ENCODE data around the gene HPSE2. TPM values are rescaled to one million over a fixed set of nuclear protein-coding genes. Genes with fewer than 3 reads are reported as not detected.
"Not testable (repeated sequence)": the region's sequence is repeated elsewhere in the genome, so short reads cannot be mapped to it uniquely, and the experiment has no call there.

The HPSE2 gene
- total RNA-seq, 2 experiments from 2014 or later: not detected

- POLR2A ChIA-PET: no interaction called here
- H3K4me1 Mint-ChIP-seq (ENCODE audit: low read depth): no peaks in the 10 kb centered on the region
- no peaks in the 10 kb centered on the region for H3K9me3 Mint-ChIP-seq (ENCODE audit: insufficient read depth)
- DNase-seq: no peak
- no peak for ATAC-seq
- no peaks in the 10 kb centered on the region for H3K36me3 Mint-ChIP-seq (ENCODE audit: low read depth)
- no peak overlapping the region for H3K4me3 Mint-ChIP-seq
- CTCF ChIA-PET: interaction anchor here (0.9 kb wide), 1 partner anchor 12 kb away, joined by 3 read pairs; no protein-coding TSS in a partner anchor
- H3K27ac Mint-ChIP-seq: no peak overlapping the region
- no peaks in the 10 kb centered on the region for H3K27me3 Mint-ChIP-seq (ENCODE audit: low read depth)
Observed at GRCh38 chr10:98994030-98994429, 241.6 kb downstream of the HPSE2 start.

- H3K36me3 Mint-ChIP-seq (ENCODE audit: low read depth); H3K27ac Mint-ChIP-seq; DNase-seq; H3K4me3 Mint-ChIP-seq; H3K27me3 Mint-ChIP-seq (ENCODE audit: low read depth); POLR2A ChIA-PET; CTCF ChIA-PET; H3K9me3 Mint-ChIP-seq (ENCODE audit: insufficient read depth); ATAC-seq; H3K4me1 Mint-ChIP-seq (ENCODE audit: low read depth): not testable (repeated sequence)
Observed at GRCh38 chr10:98983751-98984150, 251.9 kb downstream of the HPSE2 start.

GRCh38 chr10:98980353-98980752 lies 255.3 kb downstream of the HPSE2 start:
- Mint-ChIP-seq H3K27ac (no peak overlapping the region), H3K36me3 (ENCODE audit: low read depth) (no peaks in the 10 kb centered on the region), H3K27me3 (ENCODE audit: low read depth) (no peaks in the 10 kb centered on the region), H3K4me1 (ENCODE audit: low read depth) (no peaks in the 10 kb centered on the region), H3K4me3 (no peak overlapping the region), H3K9me3 (ENCODE audit: insufficient read depth) (no peaks in the 10 kb centered on the region)
- ATAC-seq (no peak), DNase-seq (no peak)
- ChIA-PET CTCF (no interaction called here), POLR2A (no interaction called here)

GRCh38 chr10:98971464-98971863 lies 264.2 kb downstream of the HPSE2 start:
- Mint-ChIP-seq H3K36me3 (ENCODE audit: low read depth) (no peaks in the 10 kb centered on the region), H3K4me1 (ENCODE audit: low read depth) (no peaks in the 10 kb centered on the region), H3K4me3 (no peak overlapping the region), H3K27ac (no peak overlapping the region), H3K9me3 (ENCODE audit: insufficient read depth) (no peaks in the 10 kb centered on the region), H3K27me3 (ENCODE audit: low read depth) (no peaks in the 10 kb centered on the region)
- DNase-seq: no peak
- no peak for ATAC-seq
- POLR2A ChIA-PET: no interaction called here
- CTCF ChIA-PET: no interaction called here

- no peaks in the 10 kb centered on the region for H3K36me3 Mint-ChIP-seq (ENCODE audit: low read depth)
- no peaks in the 10 kb centered on the region for H3K27me3 Mint-ChIP-seq (ENCODE audit: low read depth)
- no peak overlapping the region for H3K4me3 Mint-ChIP-seq
- CTCF ChIA-PET: no interaction called here
- ATAC-seq (no peak), DNase-seq (no peak)
- H3K27ac Mint-ChIP-seq: no peak overlapping the region
- no peaks in the 10 kb centered on the region for H3K4me1 Mint-ChIP-seq (ENCODE audit: low read depth)
- H3K9me3 Mint-ChIP-seq (ENCODE audit: insufficient read depth): no peaks in the 10 kb centered on the region
- POLR2A ChIA-PET: no interaction called here
Observed at GRCh38 chr10:98967601-98968000, 268.1 kb downstream of the HPSE2 start.

GRCh38 chr10:98963608-98964007 lies 272.0 kb downstream of the HPSE2 start:
- no peak for DNase-seq
- POLR2A ChIA-PET: no interaction called here
- H3K9me3 Mint-ChIP-seq (ENCODE audit: insufficient read depth): no peaks in the 10 kb centered on the region
- H3K4me1 Mint-ChIP-seq (ENCODE audit: low read depth): no peaks in the 10 kb centered on the region
- H3K4me3 Mint-ChIP-seq: no peak overlapping the region
- no peak overlapping the region for H3K27ac Mint-ChIP-seq
- H3K36me3 Mint-ChIP-seq (ENCODE audit: low read depth): no peaks in the 10 kb centered on the region
- CTCF ChIA-PET: no interaction called here
- no peaks in the 10 kb centered on the region for H3K27me3 Mint-ChIP-seq (ENCODE audit: low read depth)
- ATAC-seq: no peak

GRCh38 chr10:98959379-98959778 lies 276.3 kb downstream of the HPSE2 start:
- ChIA-PET CTCF (no interaction called here), POLR2A (no interaction called here)
- H3K9me3 Mint-ChIP-seq (ENCODE audit: insufficient read depth): no peaks in the 10 kb centered on the region
- no peaks in the 10 kb centered on the region for H3K27me3 Mint-ChIP-seq (ENCODE audit: low read depth)
- H3K4me3 Mint-ChIP-seq: no peak overlapping the region
- H3K36me3 Mint-ChIP-seq (ENCODE audit: low read depth): no peaks in the 10 kb centered on the region
- DNase-seq: no peak
- no peaks in the 10 kb centered on the region for H3K4me1 Mint-ChIP-seq (ENCODE audit: low read depth)
- no peak for ATAC-seq
- no peak overlapping the region for H3K27ac Mint-ChIP-seq

- Mint-ChIP-seq H3K9me3 (ENCODE audit: insufficient read depth) (no peaks in the 10 kb centered on the region), H3K27ac (no peak overlapping the region), H3K27me3 (ENCODE audit: low read depth) (no peaks in the 10 kb centered on the region), H3K4me3 (no peak overlapping the region), H3K4me1 (ENCODE audit: low read depth) (no peaks in the 10 kb centered on the region), H3K36me3 (ENCODE audit: low read depth) (no peaks in the 10 kb centered on the region)
- CTCF ChIA-PET: no interaction called here
- ATAC-seq (no peak), DNase-seq (no peak)
- POLR2A ChIA-PET: no interaction called here
Observed at GRCh38 chr10:98957801-98958200, 277.9 kb downstream of the HPSE2 start.

GRCh38 chr10:98956576-98957260 lies 278.9 kb downstream of the HPSE2 start:
- no peaks in the 10 kb centered on the region for H3K4me1 Mint-ChIP-seq (ENCODE audit: low read depth)
- POLR2A ChIA-PET: no interaction called here
- H3K27ac Mint-ChIP-seq: no peak overlapping the region
- ATAC-seq (no peak), DNase-seq (no peak)
- H3K36me3 Mint-ChIP-seq (ENCODE audit: low read depth): no peaks in the 10 kb centered on the region
- H3K9me3 Mint-ChIP-seq (ENCODE audit: insufficient read depth): no peaks in the 10 kb centered on the region
- CTCF ChIA-PET: no interaction called here
- H3K27me3 Mint-ChIP-seq (ENCODE audit: low read depth): no peaks in the 10 kb centered on the region
- no peak overlapping the region for H3K4me3 Mint-ChIP-seq

- no peaks in the 10 kb centered on the region for H3K4me1 Mint-ChIP-seq (ENCODE audit: low read depth)
- ATAC-seq: no peak
- no peaks in the 10 kb centered on the region for H3K36me3 Mint-ChIP-seq (ENCODE audit: low read depth)
- POLR2A ChIA-PET: no interaction called here
- CTCF ChIA-PET: no interaction called here
- no peaks in the 10 kb centered on the region for H3K9me3 Mint-ChIP-seq (ENCODE audit: insufficient read depth)
- H3K27ac Mint-ChIP-seq: no peak overlapping the region
- DNase-seq: no peak
- no peak overlapping the region for H3K4me3 Mint-ChIP-seq
- no peaks in the 10 kb centered on the region for H3K27me3 Mint-ChIP-seq (ENCODE audit: low read depth)
Observed at GRCh38 chr10:98953251-98953650, 282.4 kb downstream of the HPSE2 start.

- ChIA-PET POLR2A (interaction anchor here (0.5 kb wide), 1 partner anchor 260 kb away, joined by 7 read pairs; no protein-coding TSS in a partner anchor), CTCF (no interaction called here)
- Mint-ChIP-seq H3K9me3 (ENCODE audit: insufficient read depth) (no peaks in the 10 kb centered on the region), H3K4me1 (ENCODE audit: low read depth) (no peaks in the 10 kb centered on the region), H3K36me3 (ENCODE audit: low read depth) (no peaks in the 10 kb centered on the region), H3K27ac (no peak overlapping the region), H3K27me3 (ENCODE audit: low read depth) (no peaks in the 10 kb centered on the region), H3K4me3 (no peak overlapping the region)
- ATAC-seq: no peak
- no peak for DNase-seq
Observed at GRCh38 chr10:98951269-98952000, 284.2 kb downstream of the HPSE2 start.

GRCh38 chr10:98950106-98950505 lies 285.5 kb downstream of the HPSE2 start:
- no peaks in the 10 kb centered on the region for H3K4me1 Mint-ChIP-seq (ENCODE audit: low read depth)
- CTCF ChIA-PET: no interaction called here
- H3K27me3 Mint-ChIP-seq (ENCODE audit: low read depth): no peaks in the 10 kb centered on the region
- no peak overlapping the region for H3K4me3 Mint-ChIP-seq
- H3K36me3 Mint-ChIP-seq (ENCODE audit: low read depth): no peaks in the 10 kb centered on the region
- POLR2A ChIA-PET: no interaction called here
- ATAC-seq: no peak
- no peak overlapping the region for H3K27ac Mint-ChIP-seq
- H3K9me3 Mint-ChIP-seq (ENCODE audit: insufficient read depth): no peaks in the 10 kb centered on the region
- no peak for DNase-seq

GRCh38 chr10:98949306-98949705 lies 286.3 kb downstream of the HPSE2 start:
- CTCF ChIA-PET: no interaction called here
- DNase-seq (no peak), ATAC-seq (no peak)
- POLR2A ChIA-PET: no interaction called here
- Mint-ChIP-seq H3K36me3 (ENCODE audit: low read depth) (no peaks in the 10 kb centered on the region), H3K27ac (no peak overlapping the region), H3K9me3 (ENCODE audit: insufficient read depth) (no peaks in the 10 kb centered on the region), H3K4me3 (no peak overlapping the region), H3K4me1 (ENCODE audit: low read depth) (no peaks in the 10 kb centered on the region), H3K27me3 (ENCODE audit: low read depth) (no peaks in the 10 kb centered on the region)

All from activated CD8-positive, alpha-beta T cell treated with anti-CD3 and anti-CD28 coated beads, Interleukin-2, amount 10 ng/mL, durations not matched to agents 7 days and 5 days (primary cell).